Mesothelial cell of epicardium (in vitro differentiated cells): Measurements from ENCODE around the gene TPK1. TPM values are rescaled to one million over a fixed set of nuclear protein-coding genes. Genes with fewer than 3 reads are reported as not detected.

ENCODE experiments used
- DNase-seq, 2 experiments: peaks; one replicate each; pipeline ENCODE4 v3.0.0; 2021; ENCODE audit warnings: low spot score in 2 of 2; ENCODE audit not compliant: unreplicated experiment in 2 of 2
- H3K27ac Mint-ChIP-seq: 2 replicates; pipeline ENCODE4 v1.8.0; 2021; ENCODE audit warnings: mixed read lengths
- H3K27me3 Mint-ChIP-seq: 2 replicates; pipeline ENCODE4 v1.8.0; 2021; ENCODE audit warnings: low read depth, mixed read lengths
- H3K36me3 Mint-ChIP-seq: 2 replicates; pipeline ENCODE4 v1.8.0; 2021; ENCODE audit warnings: mixed read lengths
- H3K4me1 Mint-ChIP-seq: 2 replicates; pipeline ENCODE4 v1.8.0; 2021; ENCODE audit warnings: mixed read lengths
- H3K4me3 Mint-ChIP-seq: 2 replicates; pipeline ENCODE4 v1.8.0; 2021; ENCODE audit warnings: mild to moderate bottlenecking, moderate library complexity, mixed read lengths
- H3K9me3 Mint-ChIP-seq: 2 replicates; pipeline ENCODE4 v1.8.0; 2021; ENCODE audit warnings: mixed read lengths
- CTCF ChIP-seq: fragments of 200-600 bp; sonication (generic); IDR thresholded peaks from one replicate; pipeline ENCODE4 v1.5.0; 2021; ENCODE audit warnings: antibody characterized with exemption; ENCODE audit not compliant: unreplicated experiment
- total RNA-seq: library from RNA; stranded (reverse); gene quantifications from 3 replicates; pipeline ENCODE4 v1.2.1, GENCODE V29; 2021

The TPK1 gene
- total RNA-seq, 1 donor from 2014 or later, result 3.3 TPM

DNA sequence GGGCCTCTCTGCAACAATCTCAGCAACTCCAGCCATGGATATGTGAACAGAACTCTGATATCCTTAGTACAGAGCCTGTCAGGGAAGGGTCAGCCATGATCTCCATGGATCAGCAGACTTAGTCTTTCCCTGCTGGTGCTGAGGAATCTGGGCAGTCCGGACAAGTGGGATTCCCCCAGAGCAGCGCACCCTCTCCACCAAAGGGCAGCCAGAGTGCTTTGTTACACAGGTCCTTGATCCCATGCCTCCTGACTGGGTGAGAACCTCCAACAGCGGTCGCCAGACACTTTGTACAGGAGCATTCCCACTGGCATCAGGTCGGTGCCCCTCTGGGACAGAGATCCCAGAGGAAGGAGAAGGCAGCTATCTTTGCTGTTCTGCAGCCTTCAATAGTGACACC is 38.9 kb downstream of the TPK1 start:
- Mint-ChIP-seq H3K27ac (no peak overlapping the region), H3K27me3 (no peaks in the 10 kb centered on the region), H3K36me3 (peaks cover 4% of the 10 kb centered on the region), H3K4me3 (no peak overlapping the region), H3K4me1 (no peaks in the 10 kb centered on the region), H3K9me3 (peaks cover 36% of the 10 kb centered on the region)
- no peak for DNase-seq
- no peak for TF ChIP-seq CTCF

GRCh38 chr7:144792050-144792449 is 43.8 kb downstream of the TPK1 start:
- DNase-seq, result no peak
- no peak for TF ChIP-seq CTCF
- Mint-ChIP-seq H3K27me3 (no peaks in the 10 kb centered on the region), H3K9me3 (peaks cover under 1% of the 10 kb centered on the region), H3K27ac (no peak overlapping the region), H3K36me3 (no peaks in the 10 kb centered on the region), H3K4me3 (no peak overlapping the region), H3K4me1 (no peaks in the 10 kb centered on the region)

- H3K9me3 Mint-ChIP-seq, result no peaks in the 10 kb centered on the region
- no peak for TF ChIP-seq CTCF
- H3K4me3 Mint-ChIP-seq, result no peak overlapping the region
- H3K36me3 Mint-ChIP-seq, result no peaks in the 10 kb centered on the region
- H3K4me1 Mint-ChIP-seq, result no peaks in the 10 kb centered on the region
- no peak overlapping the region for H3K27ac Mint-ChIP-seq
- DNase-seq, result no peak
- no peaks in the 10 kb centered on the region for H3K27me3 Mint-ChIP-seq
Measured at GRCh38 chr7:144791488-144791887, 44.4 kb downstream of the TPK1 start.

- no peaks in the 10 kb centered on the region for H3K4me1 Mint-ChIP-seq
- H3K9me3 Mint-ChIP-seq, result no peaks in the 10 kb centered on the region
- no peak for TF ChIP-seq CTCF
- H3K36me3 Mint-ChIP-seq, result no peaks in the 10 kb centered on the region
- no peaks in the 10 kb centered on the region for H3K27me3 Mint-ChIP-seq
- H3K4me3 Mint-ChIP-seq, result no peak overlapping the region
- H3K27ac Mint-ChIP-seq, result no peak overlapping the region
- no peak for DNase-seq
Measured at GRCh38 chr7:144787127-144787526, 48.7 kb downstream of the TPK1 start.

- no peak overlapping the region for H3K27ac Mint-ChIP-seq
- no peaks in the 10 kb centered on the region for H3K36me3 Mint-ChIP-seq
- DNase-seq, result no peak
- H3K9me3 Mint-ChIP-seq, result no peaks in the 10 kb centered on the region
- no peak overlapping the region for H3K4me3 Mint-ChIP-seq
- H3K27me3 Mint-ChIP-seq, result no peaks in the 10 kb centered on the region
- H3K4me1 Mint-ChIP-seq, result no peaks in the 10 kb centered on the region
- TF ChIP-seq CTCF, result no peak
Measured at GRCh38 chr7:144786522-144786921, 49.3 kb downstream of the TPK1 start.

GRCh38 chr7:144786079-144786478 is 49.8 kb downstream of the TPK1 start:
- no peaks in the 10 kb centered on the region for H3K9me3 Mint-ChIP-seq
- H3K36me3 Mint-ChIP-seq, result no peaks in the 10 kb centered on the region
- no peaks in the 10 kb centered on the region for H3K4me1 Mint-ChIP-seq
- no peaks in the 10 kb centered on the region for H3K27me3 Mint-ChIP-seq
- no peak overlapping the region for H3K4me3 Mint-ChIP-seq
- TF ChIP-seq CTCF, result no peak
- no peak overlapping the region for H3K27ac Mint-ChIP-seq
- DNase-seq, result no peak
